ENCODE measurements around the gene STAT3.

DNA sequence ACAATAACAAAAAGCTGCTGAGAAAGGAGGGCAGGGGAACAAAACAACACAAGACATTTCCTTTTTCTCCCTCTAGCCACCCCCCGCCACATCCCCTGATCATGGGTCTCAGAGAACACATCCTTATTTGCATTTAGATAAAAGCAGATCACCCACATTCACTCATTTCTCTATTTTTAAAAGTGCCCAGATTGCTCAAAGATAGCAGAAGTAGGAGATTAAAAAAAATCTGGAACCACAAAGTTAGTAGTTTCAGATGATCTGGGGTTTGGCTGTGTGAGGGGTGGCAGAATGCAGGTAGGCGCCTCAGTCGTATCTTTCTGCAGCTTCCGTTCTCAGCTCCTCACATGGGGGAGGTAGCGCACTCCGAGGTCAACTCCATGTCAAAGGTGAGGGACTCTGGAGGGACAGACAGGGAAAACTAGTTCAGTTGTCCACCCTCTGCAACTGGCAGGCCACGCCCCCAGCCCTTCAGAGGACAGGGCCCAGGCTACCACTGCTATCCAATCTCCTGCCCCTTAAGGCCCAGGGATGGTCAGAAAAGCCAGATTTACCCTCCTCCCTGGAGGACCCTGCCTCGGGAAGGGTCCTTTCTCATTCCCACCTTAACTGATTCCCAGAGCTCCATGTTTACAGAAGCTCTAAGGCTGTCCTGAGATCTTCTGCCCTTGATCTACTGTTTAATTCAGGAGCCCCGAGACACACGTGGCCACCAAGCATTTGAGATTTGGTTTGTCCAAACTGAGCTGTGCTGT, 72.7 kb downstream of the STAT3 start:
- no peak for TF ChIP-seq CTCF (IDR thresholded peaks at IDR 0.05; ENCODE audit: poor library complexity)
- no peak for TF ChIP-seq EZH2 (IDR thresholded peaks at IDR 0.05; ENCODE audit: borderline replicate concordance)

All from hepatocyte (in vitro differentiated cells).